ENCODE measurements around the gene KDM3A.

Gene KDM3A, protein sequence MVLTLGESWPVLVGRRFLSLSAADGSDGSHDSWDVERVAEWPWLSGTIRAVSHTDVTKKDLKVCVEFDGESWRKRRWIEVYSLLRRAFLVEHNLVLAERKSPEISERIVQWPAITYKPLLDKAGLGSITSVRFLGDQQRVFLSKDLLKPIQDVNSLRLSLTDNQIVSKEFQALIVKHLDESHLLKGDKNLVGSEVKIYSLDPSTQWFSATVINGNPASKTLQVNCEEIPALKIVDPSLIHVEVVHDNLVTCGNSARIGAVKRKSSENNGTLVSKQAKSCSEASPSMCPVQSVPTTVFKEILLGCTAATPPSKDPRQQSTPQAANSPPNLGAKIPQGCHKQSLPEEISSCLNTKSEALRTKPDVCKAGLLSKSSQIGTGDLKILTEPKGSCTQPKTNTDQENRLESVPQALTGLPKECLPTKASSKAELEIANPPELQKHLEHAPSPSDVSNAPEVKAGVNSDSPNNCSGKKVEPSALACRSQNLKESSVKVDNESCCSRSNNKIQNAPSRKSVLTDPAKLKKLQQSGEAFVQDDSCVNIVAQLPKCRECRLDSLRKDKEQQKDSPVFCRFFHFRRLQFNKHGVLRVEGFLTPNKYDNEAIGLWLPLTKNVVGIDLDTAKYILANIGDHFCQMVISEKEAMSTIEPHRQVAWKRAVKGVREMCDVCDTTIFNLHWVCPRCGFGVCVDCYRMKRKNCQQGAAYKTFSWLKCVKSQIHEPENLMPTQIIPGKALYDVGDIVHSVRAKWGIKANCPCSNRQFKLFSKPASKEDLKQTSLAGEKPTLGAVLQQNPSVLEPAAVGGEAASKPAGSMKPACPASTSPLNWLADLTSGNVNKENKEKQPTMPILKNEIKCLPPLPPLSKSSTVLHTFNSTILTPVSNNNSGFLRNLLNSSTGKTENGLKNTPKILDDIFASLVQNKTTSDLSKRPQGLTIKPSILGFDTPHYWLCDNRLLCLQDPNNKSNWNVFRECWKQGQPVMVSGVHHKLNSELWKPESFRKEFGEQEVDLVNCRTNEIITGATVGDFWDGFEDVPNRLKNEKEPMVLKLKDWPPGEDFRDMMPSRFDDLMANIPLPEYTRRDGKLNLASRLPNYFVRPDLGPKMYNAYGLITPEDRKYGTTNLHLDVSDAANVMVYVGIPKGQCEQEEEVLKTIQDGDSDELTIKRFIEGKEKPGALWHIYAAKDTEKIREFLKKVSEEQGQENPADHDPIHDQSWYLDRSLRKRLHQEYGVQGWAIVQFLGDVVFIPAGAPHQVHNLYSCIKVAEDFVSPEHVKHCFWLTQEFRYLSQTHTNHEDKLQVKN (N-terminal part only)

DNA sequence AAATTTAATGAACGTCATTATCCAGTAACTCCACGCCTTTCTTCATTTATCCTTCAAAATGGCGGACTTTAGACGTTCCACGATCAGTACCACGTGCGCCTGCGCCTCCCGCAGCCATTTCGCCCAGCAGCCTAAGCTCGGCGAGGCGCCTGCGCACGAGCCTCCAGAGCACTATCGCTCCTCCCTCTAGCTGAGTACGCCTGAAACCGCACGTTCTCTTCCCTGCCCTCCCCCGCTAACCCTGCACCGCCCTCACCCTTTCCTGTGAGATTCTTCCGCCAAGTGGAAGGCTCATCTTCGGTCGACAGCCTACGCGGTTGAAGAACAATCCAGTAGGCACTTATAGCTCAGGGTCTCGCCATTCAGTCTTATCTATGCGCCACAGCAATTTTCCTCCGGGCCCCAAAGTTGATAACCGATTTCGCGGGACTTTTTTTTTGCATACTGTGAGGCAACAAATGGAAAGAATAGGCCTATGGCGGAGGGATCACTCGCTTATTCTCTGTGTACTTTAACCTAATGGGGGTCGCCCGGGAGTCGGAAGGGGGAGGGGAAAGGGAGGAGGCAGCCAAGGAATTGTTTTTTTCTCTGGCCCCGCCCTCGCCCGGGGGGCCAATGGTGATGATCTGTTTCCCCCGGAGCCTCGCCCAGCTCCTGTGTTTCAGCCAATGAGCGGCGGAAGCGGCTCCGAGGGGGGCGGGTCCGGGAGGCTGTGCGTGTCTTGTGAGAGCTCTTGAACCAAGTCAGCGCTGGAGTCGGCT is at the start of gene KDM3A:
Gene KDM3A, plus strand, starts transcription at position 741 of the 761 bp plus-strand sequence. CDS start 677 bp downstream, outside the sequence.
- peak; percentile 100 for DNase-seq (ENCODE audit: low read depth)
- H3K36me3 ChIP-seq (ENCODE audit: control insufficient read depth, insufficient read depth, low read length, severe bottlenecking) = no peaks in the 10 kb centered on the region
- peak within 1 kb of the TSS; percentile 88 for H3K9ac ChIP-seq (ENCODE audit: low read length)
- H3K4me1 ChIP-seq (ENCODE audit: control insufficient read depth, insufficient read depth, low read length) = peaks cover 18% of the 10 kb centered on the region
- H3K9me3 ChIP-seq (ENCODE audit: control insufficient read depth, low read length) = peaks cover 31% of the 10 kb centered on the region
- H3K4me3 ChIP-seq (ENCODE audit: low read length) = peak within 1 kb of the TSS; percentile 88
- H3K27me3 ChIP-seq (replicated peaks; ENCODE audit: control insufficient read depth, insufficient read depth, low read length) = no peaks in the 10 kb centered on the region

DNA sequence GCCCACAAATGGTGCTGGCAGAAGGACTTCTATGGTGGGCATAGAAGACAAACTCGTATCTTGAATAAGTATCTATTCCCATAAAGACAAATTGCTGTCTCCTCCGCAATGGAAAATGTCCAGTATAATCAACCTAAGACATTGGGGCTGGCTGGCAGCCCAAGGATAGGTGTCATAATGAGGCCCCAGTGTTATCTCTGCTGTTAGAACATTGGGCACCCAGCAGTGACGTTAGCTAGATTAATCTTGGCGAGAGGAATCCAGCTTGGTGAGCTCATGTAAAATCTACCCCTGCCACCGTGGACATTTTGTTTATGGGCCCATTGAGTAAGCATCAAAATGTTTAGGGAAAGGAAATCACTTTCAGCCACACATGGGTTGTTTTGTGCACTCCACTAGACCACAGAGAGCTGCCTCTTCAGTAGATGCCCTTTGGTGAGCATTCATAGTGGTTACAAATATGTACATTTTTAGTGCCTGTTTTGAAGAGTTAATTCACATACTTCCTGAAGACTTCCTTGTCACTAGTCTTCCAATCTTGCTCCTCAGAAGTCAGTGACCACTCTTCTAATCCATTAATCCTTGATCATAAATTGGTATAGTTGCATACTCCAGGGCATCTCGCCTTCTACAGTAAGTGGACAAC is 48.2 kb upstream of the KDM3A start:
- DNase-seq (ENCODE audit: low read depth) = no peak
- H3K27me3 ChIP-seq (replicated peaks; ENCODE audit: control insufficient read depth, insufficient read depth, low read length) = peaks cover 11% of the 10 kb centered on the region
- H3K9ac ChIP-seq (ENCODE audit: low read length) = no peak overlapping the region
- no peak overlapping the region for H3K4me3 ChIP-seq (ENCODE audit: low read length)
- H3K9me3 ChIP-seq (ENCODE audit: control insufficient read depth, low read length) = no peaks in the 10 kb centered on the region
- H3K36me3 ChIP-seq (ENCODE audit: control insufficient read depth, insufficient read depth, low read length, severe bottlenecking) = no peaks in the 10 kb centered on the region
- no peaks in the 10 kb centered on the region for H3K4me1 ChIP-seq (ENCODE audit: control insufficient read depth, insufficient read depth, low read length)

DNA sequence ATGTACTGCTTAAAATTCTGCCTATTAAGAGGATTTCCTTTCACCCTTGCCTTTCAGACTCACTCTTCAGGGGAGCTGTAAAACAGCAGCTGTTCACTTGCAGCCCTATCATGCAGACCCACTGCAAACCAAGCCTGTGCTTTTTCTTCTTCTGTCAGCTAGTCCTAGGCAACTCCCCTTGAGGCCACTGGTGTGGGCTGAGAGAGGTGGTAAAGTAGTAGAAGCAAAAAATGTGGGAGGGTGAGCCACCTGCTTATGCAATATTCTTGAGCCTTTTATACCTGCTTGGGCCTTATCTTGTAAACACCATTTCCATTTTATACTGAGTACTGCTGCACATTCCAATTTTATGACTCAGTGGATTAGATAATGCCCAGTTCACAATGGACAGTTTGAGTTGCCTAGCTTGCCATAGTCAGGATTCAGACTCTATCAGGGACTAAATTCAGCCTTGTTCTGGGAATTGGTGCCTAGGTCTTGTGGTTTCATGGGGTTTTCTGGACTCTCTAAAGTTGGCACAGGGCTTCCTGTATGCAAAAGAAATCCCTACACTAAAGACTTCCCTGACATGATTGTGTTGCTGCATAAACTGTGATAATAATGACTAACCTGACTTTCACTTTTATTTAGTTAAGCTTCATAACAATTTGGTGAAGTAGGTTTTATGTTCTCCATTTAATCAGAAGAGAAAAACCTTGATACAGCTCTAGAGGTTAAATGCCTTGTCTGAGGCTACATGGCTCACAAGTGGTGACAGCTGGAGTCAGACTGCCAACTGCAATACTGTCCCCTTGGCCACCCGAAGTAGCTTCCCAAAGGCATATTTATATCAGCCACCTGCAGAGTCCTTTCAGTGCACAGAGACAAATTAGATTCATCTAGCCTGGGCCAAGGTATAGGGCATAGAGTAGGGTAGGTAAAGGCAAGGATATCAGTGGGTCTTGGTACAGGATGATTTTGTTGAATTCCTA is 47.4 kb upstream of the KDM3A start:
- no peaks in the 10 kb centered on the region for H3K9me3 ChIP-seq (ENCODE audit: control insufficient read depth, low read length)
- peaks cover 14% of the 10 kb centered on the region for H3K27me3 ChIP-seq (replicated peaks; ENCODE audit: control insufficient read depth, insufficient read depth, low read length)
- no peaks in the 10 kb centered on the region for H3K4me1 ChIP-seq (ENCODE audit: control insufficient read depth, insufficient read depth, low read length)
- no peaks in the 10 kb centered on the region for H3K36me3 ChIP-seq (ENCODE audit: control insufficient read depth, insufficient read depth, low read length, severe bottlenecking)
- no peak overlapping the region for H3K4me3 ChIP-seq (ENCODE audit: low read length)
- no peak overlapping the region for H3K9ac ChIP-seq (ENCODE audit: low read length)
- DNase-seq (ENCODE audit: low read depth) = peak; percentile 17

DNA sequence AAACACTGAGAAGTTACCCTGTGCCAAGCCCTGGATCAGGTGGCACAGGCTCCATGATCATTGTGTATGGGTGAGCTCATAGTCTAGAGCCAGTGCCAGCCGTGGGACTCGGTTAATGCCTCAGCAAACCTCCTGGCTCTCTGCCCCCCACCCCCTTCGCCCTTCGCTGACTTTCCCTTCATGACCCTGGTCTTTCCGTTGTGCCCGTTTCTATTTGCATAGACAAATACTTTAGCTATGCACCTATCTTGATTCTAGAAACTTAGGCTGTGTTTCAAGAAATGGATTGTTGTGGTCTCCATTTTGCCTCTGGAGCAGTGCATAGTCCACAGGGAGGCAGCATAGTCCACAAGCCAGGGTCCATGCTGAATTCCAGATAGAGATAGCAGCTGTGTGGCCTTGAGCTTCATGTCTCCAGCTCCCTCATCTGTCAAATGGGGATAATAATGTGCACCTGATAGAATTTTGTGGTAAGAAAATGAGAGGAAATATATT is 44.8 kb upstream of the KDM3A start:
- H3K4me3 ChIP-seq (ENCODE audit: low read length) = no peak overlapping the region
- H3K36me3 ChIP-seq (ENCODE audit: control insufficient read depth, insufficient read depth, low read length, severe bottlenecking) = no peaks in the 10 kb centered on the region
- H3K9me3 ChIP-seq (ENCODE audit: control insufficient read depth, low read length) = no peaks in the 10 kb centered on the region
- DNase-seq (ENCODE audit: low read depth) = peak; percentile 38
- H3K9ac ChIP-seq (ENCODE audit: low read length) = no peak overlapping the region
- H3K4me1 ChIP-seq (ENCODE audit: control insufficient read depth, insufficient read depth, low read length) = no peaks in the 10 kb centered on the region
- peaks cover 17% of the 10 kb centered on the region for H3K27me3 ChIP-seq (replicated peaks; ENCODE audit: control insufficient read depth, insufficient read depth, low read length)

DNA sequence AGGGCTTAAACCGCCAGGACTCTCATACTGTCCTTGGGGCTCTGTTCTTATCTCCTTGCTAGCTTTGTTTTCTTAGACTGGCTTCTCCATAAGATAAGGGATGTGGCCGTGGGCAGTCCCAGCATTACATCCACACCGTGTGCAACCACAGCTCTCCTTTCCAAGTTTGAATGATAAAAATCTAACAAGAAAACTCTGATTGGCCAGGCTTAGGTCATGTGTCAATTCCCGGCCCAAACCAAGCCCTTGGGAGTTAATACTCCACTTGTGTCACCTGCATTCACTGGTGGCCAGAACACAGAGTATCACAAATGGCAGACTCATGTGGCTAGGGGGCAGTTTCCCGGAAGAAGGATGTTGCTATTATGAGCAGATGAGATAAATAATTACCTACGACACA is 43.2 kb upstream of the KDM3A start:
- Histone ChIP-seq H3K4me3 (ENCODE audit: low read length) (no peak overlapping the region), H3K9me3 (ENCODE audit: control insufficient read depth, low read length) (no peaks in the 10 kb centered on the region), H3K4me1 (ENCODE audit: control insufficient read depth, insufficient read depth, low read length) (no peaks in the 10 kb centered on the region), H3K9ac (ENCODE audit: low read length) (no peak overlapping the region), H3K27me3 (replicated peaks; ENCODE audit: control insufficient read depth, insufficient read depth, low read length) (peaks cover 17% of the 10 kb centered on the region), H3K36me3 (ENCODE audit: control insufficient read depth, insufficient read depth, low read length, severe bottlenecking) (no peaks in the 10 kb centered on the region)
- DNase-seq (ENCODE audit: low read depth) = no peak

DNA sequence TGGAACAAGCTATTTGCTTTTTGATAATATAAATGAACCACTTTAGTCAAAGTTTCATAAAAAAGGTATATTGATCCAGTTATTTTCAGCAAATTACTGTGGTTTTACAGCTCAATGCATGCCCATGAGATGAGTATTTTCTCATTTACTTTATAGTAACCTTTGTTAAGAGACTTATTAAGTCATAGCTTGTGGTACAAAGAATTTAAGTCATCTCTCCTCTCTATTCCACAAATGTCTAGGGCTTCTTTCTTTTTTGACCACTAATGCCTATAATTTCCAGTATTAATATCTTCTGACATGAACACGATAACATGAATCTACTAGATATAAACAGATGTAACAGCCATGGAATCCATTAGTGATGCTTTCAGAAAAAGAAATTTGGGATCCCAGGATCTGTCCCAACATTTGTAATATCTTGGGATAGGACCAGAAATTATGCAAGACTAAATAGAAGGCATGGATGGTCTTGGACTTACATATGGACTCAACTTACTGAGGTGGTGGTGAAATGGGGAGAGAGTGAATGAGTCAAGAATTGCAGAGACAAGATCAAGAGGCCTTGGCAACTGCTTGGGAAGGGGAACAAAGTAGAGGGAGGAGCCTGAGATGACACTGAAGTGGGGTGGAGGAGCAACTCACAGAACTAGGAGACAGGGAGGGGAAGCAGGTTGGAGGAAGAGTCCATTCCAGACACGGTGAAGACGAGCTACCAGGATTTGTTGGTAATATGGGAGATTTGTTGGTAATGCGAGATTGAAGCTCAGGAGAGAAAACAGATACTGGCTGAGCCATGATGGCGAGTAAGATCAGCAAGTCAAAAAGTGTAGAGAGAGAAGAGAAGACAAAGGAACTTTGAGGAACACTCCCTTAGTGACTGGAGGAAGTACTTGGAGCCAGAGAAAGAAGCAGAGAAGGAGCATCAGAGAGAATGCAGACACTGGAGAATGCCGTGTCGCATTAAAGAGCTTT is 42.4 kb upstream of the KDM3A start:
- H3K9me3 ChIP-seq (ENCODE audit: control insufficient read depth, low read length) = no peaks in the 10 kb centered on the region
- no peak overlapping the region for H3K9ac ChIP-seq (ENCODE audit: low read length)
- H3K4me1 ChIP-seq (ENCODE audit: control insufficient read depth, insufficient read depth, low read length) = no peaks in the 10 kb centered on the region
- H3K4me3 ChIP-seq (ENCODE audit: low read length) = no peak overlapping the region
- H3K27me3 ChIP-seq (replicated peaks; ENCODE audit: control insufficient read depth, insufficient read depth, low read length) = peaks cover 17% of the 10 kb centered on the region
- no peak for DNase-seq (ENCODE audit: low read depth)
- no peaks in the 10 kb centered on the region for H3K36me3 ChIP-seq (ENCODE audit: control insufficient read depth, insufficient read depth, low read length, severe bottlenecking)

DNA sequence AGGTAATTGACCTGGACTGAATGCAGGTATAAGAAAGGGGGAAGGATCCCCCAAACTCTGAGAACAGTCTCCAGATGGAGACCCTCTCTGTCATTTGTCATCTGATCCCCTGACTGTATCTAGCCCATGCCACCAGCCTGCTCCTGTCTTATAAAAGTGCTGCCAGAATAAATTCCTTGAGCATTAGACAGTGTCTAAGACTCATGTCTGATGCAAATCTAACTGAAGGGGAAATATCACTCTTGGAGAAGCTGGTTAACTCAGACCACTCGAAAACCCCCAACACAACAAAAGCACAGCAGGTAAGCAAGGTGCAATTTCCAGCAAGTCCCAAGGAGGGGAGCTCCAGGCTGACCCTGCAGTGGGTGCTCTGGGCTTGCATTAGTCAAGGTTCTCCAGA is 40.9 kb upstream of the KDM3A start:
- H3K36me3 ChIP-seq (ENCODE audit: control insufficient read depth, insufficient read depth, low read length, severe bottlenecking) = no peaks in the 10 kb centered on the region
- H3K4me1 ChIP-seq (ENCODE audit: control insufficient read depth, insufficient read depth, low read length) = no peaks in the 10 kb centered on the region
- H3K4me3 ChIP-seq (ENCODE audit: low read length) = no peak overlapping the region
- DNase-seq (ENCODE audit: low read depth) = peak; percentile 12
- no peak overlapping the region for H3K9ac ChIP-seq (ENCODE audit: low read length)
- peaks cover 14% of the 10 kb centered on the region for H3K27me3 ChIP-seq (replicated peaks; ENCODE audit: control insufficient read depth, insufficient read depth, low read length)
- H3K9me3 ChIP-seq (ENCODE audit: control insufficient read depth, low read length) = peaks cover under 1% of the 10 kb centered on the region

DNA sequence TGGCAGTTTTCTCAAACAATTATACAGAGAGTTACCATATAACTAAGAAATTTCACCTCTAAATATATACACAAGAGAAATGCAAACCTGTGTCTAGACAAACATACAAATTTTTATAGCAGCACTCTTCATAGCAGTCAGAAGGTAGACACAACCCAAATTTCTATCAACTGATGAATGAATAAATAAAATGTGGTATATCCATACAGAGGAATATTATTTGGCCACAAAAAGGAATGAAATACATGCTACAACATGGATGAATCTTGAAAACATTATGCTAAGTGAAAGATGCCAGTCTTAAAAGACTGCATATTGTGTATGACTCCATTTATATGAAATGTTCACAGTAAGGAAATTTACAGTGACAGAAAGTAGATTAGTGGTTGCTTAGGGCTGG is 30.6 kb upstream of the KDM3A start:
- H3K4me1 ChIP-seq (ENCODE audit: control insufficient read depth, insufficient read depth, low read length) = no peaks in the 10 kb centered on the region
- DNase-seq (ENCODE audit: low read depth) = no peak
- H3K4me3 ChIP-seq (ENCODE audit: low read length) = no peak overlapping the region
- peaks cover 9% of the 10 kb centered on the region for H3K9me3 ChIP-seq (ENCODE audit: control insufficient read depth, low read length)
- H3K27me3 ChIP-seq (replicated peaks; ENCODE audit: control insufficient read depth, insufficient read depth, low read length) = peaks cover 20% of the 10 kb centered on the region
- H3K36me3 ChIP-seq (ENCODE audit: control insufficient read depth, insufficient read depth, low read length, severe bottlenecking) = no peaks in the 10 kb centered on the region
- no peak overlapping the region for H3K9ac ChIP-seq (ENCODE audit: low read length)

DNA sequence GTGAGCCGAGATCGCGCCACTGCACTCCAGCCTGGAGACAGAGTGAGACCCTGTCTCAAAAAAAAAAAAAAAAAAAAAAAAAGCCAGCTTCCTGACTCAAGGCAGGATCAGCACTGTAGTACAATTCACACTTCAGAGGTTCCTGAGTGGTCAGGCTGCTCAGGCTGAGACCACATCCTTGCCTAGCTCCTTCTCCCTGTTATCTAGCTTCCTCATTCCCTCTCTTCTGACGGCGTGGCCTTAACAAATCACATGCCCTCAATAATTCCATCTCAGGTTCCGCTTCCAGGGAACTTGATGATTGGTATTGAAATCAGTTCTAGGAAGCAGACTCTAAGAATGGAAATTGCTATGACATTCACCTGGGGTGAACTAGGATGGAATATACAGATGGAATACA is 29.8 kb upstream of the KDM3A start:
- no peaks in the 10 kb centered on the region for H3K36me3 ChIP-seq (ENCODE audit: control insufficient read depth, insufficient read depth, low read length, severe bottlenecking)
- H3K4me3 ChIP-seq (ENCODE audit: low read length) = no peak overlapping the region
- H3K9me3 ChIP-seq (ENCODE audit: control insufficient read depth, low read length) = peaks cover 9% of the 10 kb centered on the region
- DNase-seq (ENCODE audit: low read depth) = no peak
- H3K9ac ChIP-seq (ENCODE audit: low read length) = no peak overlapping the region
- H3K27me3 ChIP-seq (replicated peaks; ENCODE audit: control insufficient read depth, insufficient read depth, low read length) = peaks cover 20% of the 10 kb centered on the region
- no peaks in the 10 kb centered on the region for H3K4me1 ChIP-seq (ENCODE audit: control insufficient read depth, insufficient read depth, low read length)

All from adipocyte (in vitro differentiated cells).